Measurements from ENCODE around the gene PCAT7.
"Not testable (repeated sequence)": the region's sequence is repeated elsewhere in the genome, so short reads cannot be mapped to it uniquely, and the experiment has no call there.

PCAT7 gene

DNA sequence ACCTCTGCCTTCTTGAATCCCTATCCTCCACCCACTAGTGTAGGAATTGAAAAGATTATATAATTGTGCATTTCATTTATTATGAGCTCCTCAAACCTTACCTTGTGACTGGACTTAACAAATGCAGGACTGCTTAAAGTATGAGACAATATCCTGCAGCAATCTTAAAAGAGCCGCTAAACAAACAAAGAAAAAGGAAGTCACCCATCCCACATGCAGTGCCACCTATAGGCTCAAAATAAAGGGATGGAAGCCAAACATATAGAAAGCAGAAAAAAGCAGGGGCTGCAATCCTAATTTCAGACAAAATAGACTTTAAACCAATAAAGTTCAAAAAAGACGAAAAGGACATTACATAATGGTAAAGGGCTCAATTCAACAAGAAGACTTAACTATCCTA, 8.7 kb downstream of the PCAT7 start:
- DNase-seq (ENCODE audit: low spot score), result no peak

DNA sequence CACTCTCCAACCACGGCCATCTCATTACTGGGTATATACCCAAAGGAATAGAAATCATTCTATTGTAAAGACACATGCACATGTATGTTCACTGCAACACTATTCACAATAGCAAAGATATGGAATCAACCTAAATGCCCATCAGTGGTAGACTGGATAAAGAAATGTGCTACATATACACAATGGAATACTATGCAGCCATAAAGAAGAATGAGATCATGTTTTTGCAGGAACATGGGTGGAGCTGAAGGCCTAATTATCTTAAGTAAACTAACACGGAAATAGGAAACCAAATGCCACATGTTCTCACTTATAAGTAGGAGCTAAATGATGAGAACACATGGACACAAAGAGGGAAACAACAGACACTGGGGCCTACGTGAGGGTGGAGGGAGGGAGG, 9.4 kb downstream of the PCAT7 start:
- not testable (repeated sequence) for DNase-seq (ENCODE audit: low spot score)

DNA sequence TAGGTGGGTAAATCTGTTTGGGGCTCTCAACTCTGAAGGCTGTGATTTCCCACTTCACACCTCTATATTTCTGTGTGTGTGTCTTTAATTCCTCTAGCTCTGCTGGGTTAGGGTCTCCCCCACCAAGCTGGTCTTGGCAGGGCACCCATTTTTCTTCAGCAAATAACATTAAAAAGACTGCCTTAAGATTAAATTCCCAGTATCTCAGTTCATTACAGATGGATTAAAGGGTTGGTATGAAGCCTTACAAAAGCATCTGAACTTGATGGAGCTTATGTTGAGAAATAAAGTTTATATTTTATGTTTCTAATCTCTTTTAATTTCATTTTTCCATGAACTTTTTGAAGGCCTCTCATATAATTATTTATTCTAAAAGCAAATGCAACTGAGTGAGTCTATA, 11.7 kb downstream of the PCAT7 start:
- no peak for DNase-seq (ENCODE audit: low spot score)

DNA sequence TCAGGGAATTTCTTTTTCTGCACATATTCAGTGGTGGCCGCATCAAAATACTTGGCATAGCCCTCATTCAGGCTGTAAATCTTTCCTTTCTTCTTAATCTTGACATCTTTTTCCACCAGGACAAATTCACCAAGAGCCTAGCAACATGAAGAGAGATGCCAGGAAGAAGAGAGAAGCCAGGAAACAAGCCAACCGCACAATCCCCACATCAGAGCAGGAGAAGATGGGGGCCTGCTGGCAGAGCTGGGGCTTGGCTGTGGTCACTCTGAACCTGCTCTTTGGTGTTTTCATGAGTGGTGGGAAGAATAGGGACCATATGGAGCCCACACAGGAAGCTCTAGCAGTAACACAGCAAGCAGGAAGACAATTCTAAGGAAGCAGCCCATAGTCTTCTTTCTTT, 12.4 kb downstream of the PCAT7 start:
- DNase-seq (ENCODE audit: low spot score), result no peak

DNA sequence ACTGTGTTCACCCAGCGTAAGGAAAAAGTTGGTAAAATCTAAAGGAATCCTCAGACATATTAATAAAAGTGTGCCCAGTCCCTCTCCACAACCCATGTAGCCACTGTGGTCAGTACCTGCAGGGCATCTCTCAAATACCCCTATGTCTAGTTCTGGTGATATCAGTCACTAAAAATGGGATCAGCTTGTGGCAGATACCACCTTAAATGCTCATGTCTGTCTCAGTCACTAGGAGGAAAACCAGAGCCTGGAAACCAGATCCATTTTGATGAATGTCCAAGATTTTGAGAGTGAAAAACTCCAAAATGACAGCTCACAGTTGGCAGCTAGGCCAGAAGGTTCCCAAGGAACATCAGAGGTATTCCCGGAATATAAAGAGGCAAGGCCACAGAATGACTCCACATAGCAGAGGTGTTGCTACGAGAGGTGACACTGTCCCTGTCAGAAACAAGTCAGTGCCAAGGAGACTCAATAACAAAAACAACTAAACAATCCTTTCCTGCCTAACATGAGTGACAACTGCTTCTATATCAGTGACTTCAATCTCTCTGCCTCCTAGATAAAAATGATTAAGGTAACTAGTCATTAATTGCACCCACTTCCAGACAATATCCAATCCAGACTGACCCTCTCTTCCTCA, 13.5 kb downstream of the PCAT7 start:
- no peak for DNase-seq (ENCODE audit: low spot score)

DNA sequence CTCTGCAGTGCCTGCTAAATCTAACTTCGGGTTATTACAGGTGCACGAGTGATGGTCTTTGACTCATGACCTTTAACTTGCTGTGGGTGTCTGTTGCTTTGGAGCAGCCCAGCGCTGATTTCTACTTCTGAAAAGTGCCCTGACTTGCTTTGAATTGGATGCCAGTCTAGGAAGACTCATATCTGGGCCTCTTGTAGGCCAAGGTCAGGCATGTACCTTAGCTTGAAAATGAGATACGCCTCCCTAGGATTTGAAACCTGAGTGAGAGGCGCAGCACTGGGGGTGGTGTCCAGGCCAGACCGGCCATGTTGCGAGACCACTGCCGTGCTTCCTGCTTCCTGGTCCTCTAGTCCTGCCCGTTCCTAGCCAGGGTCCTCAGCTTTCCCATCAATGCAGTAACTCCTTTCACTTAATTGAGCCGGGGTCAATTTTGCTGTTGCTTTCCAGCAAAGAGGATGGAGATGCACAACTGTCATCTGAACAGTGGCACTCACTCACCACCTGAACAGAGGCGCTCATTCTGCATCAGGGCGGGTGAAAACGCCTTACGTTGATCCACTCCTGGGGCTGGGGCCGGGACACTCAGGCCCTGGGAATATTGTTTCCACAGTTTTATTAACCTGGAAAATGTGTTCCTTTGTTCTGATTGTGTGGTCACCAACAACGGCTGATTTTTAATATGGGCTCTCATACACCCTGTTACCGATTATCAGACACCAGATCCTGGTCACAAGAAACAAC, 14.3 kb downstream of the PCAT7 start:
- DNase-seq (ENCODE audit: low spot score), result no peak

DNA sequence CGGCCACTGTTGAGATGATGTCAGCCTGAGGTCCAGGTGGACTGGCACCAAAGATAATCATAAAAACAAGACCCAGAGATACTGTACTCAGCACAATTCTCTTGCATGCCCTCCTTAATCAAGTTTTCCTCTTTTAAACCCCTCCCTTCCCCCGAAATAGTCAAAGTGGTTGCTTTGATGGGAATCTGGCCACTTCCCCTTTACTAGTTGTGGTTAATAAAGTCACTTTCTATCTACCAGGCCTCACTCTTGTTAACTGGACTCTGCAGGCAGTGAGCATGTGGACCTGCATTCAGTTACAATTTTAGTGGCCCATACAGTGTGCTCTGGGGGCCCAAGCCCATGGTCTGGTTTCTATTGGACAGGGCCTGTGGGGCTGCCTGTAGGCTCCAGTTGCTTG, 21.2 kb downstream of the PCAT7 start:
- no peak for DNase-seq (ENCODE audit: low spot score)

DNA sequence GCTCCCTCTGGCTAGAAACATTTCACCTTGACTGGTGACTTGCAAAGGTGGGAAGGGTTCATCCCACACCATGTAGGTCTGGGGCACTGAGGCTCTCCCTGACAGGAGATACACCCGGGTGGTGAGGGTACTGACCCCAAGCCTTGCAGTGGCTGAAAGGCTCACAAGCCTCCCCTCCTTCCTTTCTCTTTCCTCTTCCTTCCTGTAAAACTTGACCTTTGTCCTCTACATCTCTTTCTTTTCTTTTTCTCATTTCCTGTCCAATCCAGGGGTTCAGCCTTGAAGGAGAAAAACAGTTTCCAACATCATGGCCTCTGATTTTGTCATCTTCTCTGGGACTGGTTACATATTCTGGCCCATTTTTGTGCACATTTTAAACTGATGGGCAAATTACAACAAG, 22.2 kb downstream of the PCAT7 start:
- no peak for DNase-seq (ENCODE audit: low spot score)

DNA sequence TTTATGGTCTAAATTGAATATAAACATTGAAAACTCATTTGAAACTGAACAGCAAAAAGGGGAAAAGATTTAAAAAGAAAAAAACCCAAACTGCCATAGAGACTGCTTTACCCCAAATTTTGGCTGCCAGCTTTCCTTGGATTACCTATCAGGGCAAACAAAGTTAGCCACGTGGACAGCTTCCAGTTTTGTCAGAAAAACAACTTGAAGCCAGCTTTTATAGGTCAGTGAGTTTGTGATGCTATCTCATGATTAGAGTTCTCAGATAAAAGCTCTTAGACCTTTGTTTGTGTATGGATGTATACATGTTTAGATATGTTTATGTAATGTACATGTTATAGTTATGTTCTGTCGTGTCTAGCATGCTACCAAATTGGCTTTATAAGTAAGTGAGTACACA, 22.7 kb downstream of the PCAT7 start:
- no peak for DNase-seq (ENCODE audit: low spot score)

DNA sequence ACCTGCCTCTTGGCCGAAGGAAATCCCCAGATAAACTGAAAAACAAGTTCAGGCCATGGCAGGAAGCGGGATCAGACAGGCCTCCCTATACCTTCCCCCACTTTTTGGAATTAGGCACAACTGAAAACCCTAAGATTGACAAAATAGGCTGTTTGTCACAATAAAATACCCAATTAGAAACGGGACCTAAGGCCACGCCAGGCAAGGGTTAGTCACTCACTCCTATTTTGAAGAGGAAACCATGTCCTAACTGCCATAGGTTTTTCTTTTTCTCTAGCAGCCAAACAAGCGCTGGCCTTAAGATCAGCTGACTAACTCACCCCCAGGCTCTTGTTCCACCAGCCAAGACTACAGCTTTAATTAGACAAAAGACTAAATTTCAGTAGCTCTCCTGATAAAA, 26.8 kb downstream of the PCAT7 start:
- DNase-seq (ENCODE audit: low spot score), result no peak

DNA sequence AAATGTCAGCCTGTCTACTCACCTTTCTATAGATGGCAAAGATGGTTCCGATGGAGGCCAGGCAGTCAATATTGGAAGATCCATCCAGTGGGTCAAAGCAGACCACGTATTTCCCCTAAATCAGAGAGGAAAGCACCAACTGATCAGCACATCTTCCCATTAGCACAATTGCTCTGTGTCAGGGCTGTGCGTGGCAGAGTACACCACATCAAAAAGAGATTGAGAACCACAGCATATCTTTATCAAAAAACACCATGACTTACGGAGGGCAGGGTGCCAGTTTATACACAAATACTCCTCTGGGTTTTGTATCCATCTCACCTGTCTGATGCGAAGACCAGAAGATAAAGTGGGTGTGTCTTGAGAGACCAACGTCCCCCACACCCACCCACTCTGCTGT, 29.7 kb downstream of the PCAT7 start:
- DNase-seq (ENCODE audit: low spot score), result no peak

DNA sequence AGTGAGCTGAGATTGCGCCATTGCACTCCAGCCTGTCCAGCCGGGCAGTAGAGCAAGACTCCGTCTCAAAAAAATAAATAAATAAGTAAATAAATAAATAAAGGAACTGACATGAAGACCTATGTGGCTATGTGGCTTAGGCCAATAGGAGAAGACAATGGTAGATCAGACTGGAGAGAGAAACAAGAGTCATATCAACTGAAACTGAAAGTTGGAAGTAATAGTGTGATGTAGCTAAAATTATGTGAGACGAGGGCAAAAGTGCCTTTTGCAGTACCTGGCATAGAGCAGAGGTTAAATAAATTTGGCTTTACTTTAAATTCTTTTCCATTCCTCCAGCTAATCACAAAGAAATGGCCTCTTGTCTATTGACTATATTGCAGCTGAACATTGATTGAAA, 31.4 kb downstream of the PCAT7 start:
- DNase-seq (ENCODE audit: low spot score), result no peak

DNA sequence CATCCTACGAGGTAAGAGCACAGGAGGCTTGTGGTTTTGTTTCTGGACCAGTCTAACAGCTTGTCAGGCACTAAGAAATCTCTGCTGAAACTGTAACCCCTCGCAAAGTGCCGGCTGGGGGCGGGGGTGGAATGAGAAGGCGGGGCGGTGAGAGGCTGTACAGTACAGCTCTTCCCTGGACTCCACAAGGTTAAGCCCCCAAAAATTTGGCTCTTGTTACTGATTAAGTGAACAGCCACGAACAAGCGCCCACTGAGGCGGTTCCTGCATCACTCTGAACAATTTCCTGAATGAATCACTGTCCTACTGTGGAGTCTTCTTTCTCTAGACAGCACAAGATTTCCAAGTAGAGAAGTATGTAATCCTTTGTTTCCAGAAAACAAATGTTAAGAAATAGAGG, 31.9 kb downstream of the PCAT7 start:
- DNase-seq (ENCODE audit: low spot score), result peak; percentile 20

DNA sequence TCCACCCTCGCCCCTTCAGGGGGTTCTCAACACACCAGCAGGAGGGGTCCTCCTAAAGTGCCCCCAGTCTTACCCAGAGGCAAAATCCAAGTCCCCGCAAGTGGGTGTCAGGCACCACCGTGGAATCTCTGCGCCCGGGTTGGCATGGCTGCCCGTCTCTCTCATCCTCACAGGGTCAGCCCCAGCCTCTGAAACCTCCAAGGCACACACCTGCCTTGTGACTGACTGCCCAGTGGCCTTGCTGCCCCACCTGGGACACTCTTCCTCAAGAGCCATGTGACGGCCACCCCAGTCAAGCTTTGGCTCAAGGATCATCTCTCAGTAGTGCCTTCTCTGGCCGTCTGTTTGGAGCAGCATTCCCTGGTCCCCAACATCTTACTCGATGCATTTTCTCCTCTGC, 33.8 kb downstream of the PCAT7 start:
- DNase-seq (ENCODE audit: low spot score), result no peak

DNA sequence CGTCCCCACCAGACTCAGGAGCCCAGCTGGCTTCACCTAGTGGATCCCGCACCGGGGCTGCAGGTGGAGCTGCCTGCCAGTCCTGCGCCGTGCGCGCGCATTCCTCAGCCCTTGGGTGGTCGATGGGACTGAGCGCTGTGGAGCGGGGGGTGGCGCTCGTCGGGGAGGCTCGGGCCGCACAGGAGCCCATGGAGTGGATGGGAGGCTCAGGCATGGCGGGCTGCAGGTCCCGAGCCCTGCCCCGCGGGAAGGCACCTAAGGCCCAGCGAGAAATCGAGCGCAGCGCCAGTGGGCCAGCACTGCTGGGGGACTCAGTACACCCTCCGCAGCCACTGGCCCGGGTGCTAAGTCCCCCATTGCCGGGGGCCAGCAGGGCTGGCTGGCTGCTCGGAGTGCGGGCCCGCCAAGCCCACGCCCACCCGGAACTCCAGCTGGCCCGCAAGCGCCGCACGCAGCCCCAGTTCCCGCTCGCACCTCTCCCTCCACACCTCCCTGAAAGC, 36.2 kb downstream of the PCAT7 start:
- DNase-seq (ENCODE audit: low spot score), result not testable (repeated sequence)

DNA sequence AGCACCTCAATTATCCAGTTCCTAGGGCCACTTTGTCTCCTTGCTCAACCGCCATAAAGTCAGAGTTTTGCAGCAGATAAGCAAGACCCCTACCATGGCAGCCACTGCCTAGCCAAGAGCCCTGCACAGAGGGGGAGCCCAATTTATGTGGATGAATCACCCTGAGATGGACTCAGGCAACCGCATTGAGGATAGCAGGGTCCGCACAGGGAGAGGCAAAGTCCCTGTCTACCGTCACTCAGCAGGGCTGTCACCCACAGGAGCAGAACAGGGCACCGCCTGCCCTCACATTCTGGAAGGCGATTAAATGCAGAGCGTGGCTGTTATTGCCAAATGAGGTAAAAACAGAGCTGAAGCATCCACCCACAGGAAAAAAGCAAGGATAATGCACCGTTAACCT, 37.0 kb downstream of the PCAT7 start:
- DNase-seq (ENCODE audit: low spot score), result no peak

DNA sequence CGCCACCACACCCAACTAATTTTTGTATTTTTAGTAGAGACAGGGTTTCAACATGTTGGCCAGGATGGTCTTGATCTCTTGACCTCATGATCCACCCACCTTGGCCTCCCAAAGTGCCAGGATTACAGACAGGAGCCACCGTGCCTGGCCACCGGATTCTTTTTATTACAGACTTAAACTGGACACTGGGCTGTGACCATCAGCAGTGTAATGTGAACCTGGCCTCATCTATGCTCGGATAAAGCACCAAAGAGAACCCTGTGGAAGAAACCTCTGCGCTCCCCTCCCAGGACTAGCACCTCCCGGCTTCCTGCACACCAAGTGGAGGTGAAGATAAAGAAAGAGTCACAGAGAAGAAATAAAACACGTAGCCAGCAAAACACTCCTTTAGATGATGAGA, 37.8 kb downstream of the PCAT7 start:
- not testable (repeated sequence) for DNase-seq (ENCODE audit: low spot score)

DNA sequence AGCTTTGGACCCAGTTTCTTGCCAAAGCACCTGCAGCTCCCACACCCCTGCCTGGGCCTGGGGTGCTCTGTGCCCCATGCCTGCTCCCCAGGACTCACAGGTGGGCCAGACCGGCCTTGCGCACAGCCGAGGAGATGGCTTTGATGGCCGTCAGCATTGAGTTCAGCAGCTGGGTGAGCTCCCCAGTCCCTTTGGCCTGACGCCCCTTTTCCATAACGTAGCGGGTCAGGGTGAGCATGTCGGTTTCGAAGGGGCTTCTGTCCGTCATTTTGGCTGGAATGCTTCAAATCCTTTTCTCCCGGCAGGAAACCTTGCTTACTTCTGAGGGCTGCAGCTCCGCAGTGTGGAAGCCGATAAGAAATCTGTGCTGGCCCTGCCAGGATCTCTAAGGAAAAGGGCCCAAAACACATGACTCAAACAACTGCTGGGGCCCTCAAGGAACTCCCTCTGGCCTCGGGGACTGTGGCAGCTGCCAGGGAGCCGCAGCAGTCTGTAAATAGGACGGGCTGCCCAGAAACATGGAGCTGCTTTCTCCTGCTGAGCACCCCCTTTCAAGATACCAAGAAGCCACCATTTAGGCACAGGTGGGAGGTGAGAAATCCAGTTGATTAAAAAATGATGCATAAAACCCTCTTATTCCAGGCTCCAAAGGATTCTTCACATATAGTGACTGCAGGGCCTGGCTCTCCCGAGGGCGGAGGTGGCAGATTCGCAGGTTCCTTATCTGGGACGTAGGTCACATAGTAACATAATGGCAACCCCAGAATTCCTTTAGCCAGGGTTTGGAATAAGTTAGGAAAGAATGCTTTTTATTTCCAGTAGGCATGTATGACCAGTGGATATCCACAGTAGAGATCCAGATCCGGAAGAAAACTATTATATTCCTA, 38.8 kb downstream of the PCAT7 start, which contains the start of gene FBP2:
Gene FBP2 (minus strand): TSS at position 366 of the 887 bp plus-strand sequence. CDS start 98 bp downstream, at position 268.
- DNase-seq (ENCODE audit: low spot score), result no peak

DNA sequence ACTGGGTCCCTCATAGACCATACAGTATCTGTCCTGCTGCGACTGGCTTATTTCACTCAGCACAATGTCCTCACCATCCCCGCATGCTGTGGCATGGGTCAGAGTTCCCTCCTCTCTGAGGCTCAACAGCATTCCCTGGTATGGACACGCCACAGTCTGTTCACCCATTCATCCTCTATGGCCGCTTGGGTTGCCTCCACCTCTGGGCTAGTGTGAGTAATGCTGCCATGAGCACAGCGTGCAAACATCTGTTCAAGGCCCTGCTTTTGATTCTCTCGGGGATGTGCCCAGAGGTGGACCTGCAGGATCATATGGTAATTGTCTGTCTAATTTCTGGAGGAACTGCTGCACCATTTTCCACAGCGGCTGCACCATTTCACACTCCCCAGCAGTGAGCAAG, 44.2 kb downstream of the PCAT7 start:
- DNase-seq (ENCODE audit: low spot score), result no peak

DNA sequence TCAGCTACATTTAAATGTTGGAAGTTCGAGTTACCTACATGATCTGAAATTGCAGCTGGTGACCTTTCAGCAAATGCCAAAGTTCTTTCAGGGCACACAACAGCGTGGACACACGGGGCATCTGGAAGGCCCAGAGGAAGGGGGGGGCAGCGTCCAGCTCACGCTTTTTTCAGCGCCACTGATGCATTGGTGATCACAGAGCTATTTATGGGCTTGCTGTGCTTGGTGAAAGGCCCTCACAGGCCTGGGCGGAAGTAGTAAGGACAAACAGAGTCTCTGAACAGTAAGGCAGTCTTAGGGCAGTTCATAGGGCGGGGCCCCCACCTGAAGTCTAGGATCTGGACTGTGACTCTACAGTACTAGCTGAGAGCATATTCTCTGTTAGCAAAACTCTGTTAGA, 45.4 kb downstream of the PCAT7 start:
- DNase-seq (ENCODE audit: low spot score), result no peak

DNA sequence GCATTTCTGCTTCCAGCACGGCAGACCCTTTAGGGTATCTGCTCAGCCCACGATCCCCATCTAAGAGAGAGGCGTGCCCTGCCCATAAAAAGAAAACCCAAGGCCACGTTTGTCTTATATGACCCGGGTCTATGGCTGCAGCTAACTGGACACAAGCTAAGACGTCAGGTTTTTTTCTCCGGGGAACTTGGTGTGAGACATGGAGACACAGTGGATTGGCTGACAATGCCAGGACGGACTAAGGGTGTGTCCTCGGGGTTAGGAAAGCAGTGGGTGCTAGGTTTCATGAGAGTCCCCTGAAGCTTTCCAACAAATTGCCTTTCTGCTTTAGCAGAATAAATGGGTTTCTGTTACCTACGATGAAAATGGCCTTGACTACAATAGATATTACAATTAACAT, 45.8 kb downstream of the PCAT7 start:
- DNase-seq (ENCODE audit: low spot score), result no peak

DNA sequence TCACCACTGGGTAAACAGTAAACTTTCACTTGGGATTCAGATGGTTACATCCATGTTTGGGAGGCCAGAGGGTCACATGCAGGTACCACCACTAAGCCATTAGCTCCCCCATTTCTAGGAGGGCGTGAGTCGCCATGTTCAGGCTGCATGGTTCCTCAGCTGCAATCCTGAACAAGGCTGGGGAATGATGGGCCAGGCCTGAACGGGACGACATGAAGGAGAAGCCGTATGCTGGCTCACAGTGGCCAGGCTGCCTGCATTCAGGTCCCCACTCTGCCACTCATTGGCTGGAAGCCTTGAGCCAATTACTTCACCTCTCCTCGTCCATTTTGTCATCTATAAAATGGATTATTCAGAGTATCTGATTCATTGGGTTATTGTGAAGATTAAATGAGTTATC, 47.8 kb downstream of the PCAT7 start:
- DNase-seq (ENCODE audit: low spot score), result no peak

Measured in RKO (cell line).